AG04450 (cell line): ENCODE measurements around the gene MON1A. TPM values are rescaled to one million over a fixed set of nuclear protein-coding genes. Genes with fewer than 3 reads are reported as not detected.
A peak's percentile ranks its signal among the peaks of the same experiment; 100 is the strongest.
"Not testable (repeated sequence)": the region's sequence is repeated elsewhere in the genome, so short reads cannot be mapped to it uniquely, and the experiment has no call there.

ENCODE experiments used
- CTCF ChIA-PET: fragments of 300-600, 350-600 bp; formaldehyde crosslinking; extraction: SDS; loops from one replicate; lab custom pipeline; 2022; ENCODE audit warnings: antibody characterized with exemption, inconsistent platforms; lab: Charles Lee
- POLR2A ChIA-PET: fragments of 350-600 bp; formaldehyde crosslinking; extraction: SDS; loops from one replicate; lab custom pipeline; 2021; ENCODE audit warnings: antibody characterized with exemption, inconsistent platforms; lab: Yijun Ruan, JAX
- DNase-seq: peaks from one replicate; pipeline ENCODE4 v3.0.0-alpha.2; 2011; ENCODE audit warnings: low read depth, low spot score
- H3K27ac ChIP-seq: one replicate; pipeline ENCODE4 v1.5.1; 2012; ENCODE audit warnings: low read depth, low read length, control low read depth
- H3K27me3 ChIP-seq: one replicate; pipeline ENCODE4 v1.6.0; 2012; ENCODE audit warnings: low read length; ENCODE audit not compliant: control insufficient read depth, insufficient read depth
- H3K4me3 ChIP-seq: 2 replicates; pipeline ENCODE4 v1.5.1; 2011; ENCODE audit warnings: mild to moderate bottlenecking, low read depth, low read length, control low read depth
- H3K9me3 ChIP-seq: 2 replicates; pipeline ENCODE4 v1.5.1; 2012; ENCODE audit warnings: low read length; ENCODE audit not compliant: control insufficient read depth, insufficient read depth
- polyA plus RNA-seq: library from polyadenylated mRNA; depleted of rRNA; stranded (reverse); fragments of >200 nt; gene quantifications from 2 replicates; pipeline ENCODE4 v1.2.3, GENCODE V29; 2011
- TF ChIP-seq, protein P1 (sequence below): IDR thresholded peaks from 2 replicates; pipeline ENCODE4 v1.5.1; 2011; ENCODE audit warnings: low read depth, low read length, control low read depth, inconsistent platforms

Gene MON1A
- polyA plus RNA-seq, 1 experiment, result 7.1 TPM

DNA sequence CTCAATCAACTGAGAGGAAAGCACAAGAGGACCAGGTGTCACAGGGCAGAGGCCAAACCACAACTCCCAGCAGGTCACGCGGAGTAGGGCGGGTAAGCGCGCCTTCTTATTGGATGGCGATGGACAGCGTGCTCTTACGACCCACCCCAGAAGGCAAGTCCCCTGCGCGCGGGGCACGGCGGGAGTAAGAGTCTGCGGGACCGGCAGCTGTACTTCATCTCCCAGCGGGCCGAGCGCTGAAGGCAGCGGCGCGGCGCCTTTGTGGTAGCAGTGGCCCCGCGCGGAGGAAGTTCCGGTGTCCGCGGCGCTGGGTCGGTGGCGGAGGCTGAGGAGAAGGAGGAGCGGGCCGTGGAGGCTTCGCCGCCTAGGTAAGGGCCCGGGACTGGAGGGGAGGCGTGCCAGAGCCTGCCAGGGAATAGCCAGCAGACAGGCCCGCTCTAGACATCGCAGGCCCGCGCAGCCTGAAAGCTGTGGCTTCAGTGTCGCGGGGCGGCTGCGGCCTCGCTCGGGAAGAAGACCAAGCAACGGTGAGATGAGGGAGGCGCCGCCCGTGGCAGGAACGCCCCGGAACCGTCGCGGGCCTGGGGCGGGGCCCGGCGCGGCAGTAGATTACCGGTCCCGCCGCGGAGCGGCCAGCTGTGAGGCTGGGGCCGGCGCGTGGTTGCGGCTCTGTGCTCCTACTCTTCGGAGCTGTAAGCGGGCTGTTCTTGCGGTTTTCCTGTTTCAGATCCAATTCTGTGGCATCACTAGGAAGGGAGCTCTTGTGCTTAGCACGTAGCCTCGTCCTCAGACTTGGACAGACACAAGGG, 10.5 kb upstream of the MON1A start, which contains the start of gene RBM6:
Gene RBM6, plus strand, starts transcription at position 293 of the 809 bp plus-strand sequence. CDS start 22,492 bp downstream, outside the sequence.
- POLR2A ChIA-PET, result interaction anchor here (0.6 to 2.0 kb wide), 13 partner anchors 10 to 240 kb away, joined by 3 to 24 read pairs (median 5); partner anchors contain the start of genes MON1A and UBA7
- Histone ChIP-seq H3K27ac (peak within 1 kb of the TSS; percentile 98), H3K4me3 (peak within 1 kb of the TSS; percentile 91), H3K27me3 (no peaks in the 10 kb centered on the region), H3K9me3 (no peaks in the 10 kb centered on the region; the same call in 1 of the 2 replicates)
- DNase-seq, result peak; percentile 94
- TF ChIP-seq, protein P1, sequence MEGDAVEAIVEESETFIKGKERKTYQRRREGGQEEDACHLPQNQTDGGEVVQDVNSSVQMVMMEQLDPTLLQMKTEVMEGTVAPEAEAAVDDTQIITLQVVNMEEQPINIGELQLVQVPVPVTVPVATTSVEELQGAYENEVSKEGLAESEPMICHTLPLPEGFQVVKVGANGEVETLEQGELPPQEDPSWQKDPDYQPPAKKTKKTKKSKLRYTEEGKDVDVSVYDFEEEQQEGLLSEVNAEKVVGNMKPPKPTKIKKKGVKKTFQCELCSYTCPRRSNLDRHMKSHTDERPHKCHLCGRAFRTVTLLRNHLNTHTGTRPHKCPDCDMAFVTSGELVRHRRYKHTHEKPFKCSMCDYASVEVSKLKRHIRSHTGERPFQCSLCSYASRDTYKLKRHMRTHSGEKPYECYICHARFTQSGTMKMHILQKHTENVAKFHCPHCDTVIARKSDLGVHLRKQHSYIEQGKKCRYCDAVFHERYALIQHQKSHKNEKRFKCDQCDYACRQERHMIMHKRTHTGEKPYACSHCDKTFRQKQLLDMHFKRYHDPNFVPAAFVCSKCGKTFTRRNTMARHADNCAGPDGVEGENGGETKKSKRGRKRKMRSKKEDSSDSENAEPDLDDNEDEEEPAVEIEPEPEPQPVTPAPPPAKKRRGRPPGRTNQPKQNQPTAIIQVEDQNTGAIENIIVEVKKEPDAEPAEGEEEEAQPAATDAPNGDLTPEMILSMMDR, result no peak
- CTCF ChIA-PET, result interaction anchor here (0.5 to 0.7 kb wide), 2 partner anchors 13 to 184 kb away, joined by 3 to 8 read pairs; no protein-coding TSS in a partner anchor

DNA sequence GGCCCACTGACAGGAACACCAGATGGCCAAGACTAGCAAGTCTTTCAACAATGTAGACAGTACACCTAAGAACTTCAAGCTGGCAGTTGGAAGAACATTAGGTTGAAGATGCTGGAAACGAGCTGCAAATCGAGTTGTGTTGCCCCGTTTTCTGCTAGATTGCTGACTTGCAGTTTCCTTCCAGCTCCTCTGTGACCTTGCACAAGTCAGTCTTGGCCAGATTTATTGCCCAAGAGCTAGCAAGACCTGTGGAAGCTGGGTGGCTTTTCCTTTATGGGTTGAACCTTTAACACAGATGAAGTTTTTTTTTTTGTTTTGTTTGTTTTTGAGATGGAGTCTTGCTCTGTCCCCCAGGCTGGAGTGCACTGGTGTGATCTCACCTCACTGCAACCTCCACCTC, 7.5 kb upstream of the MON1A start:
- H3K27me3 ChIP-seq, result no peaks in the 10 kb centered on the region
- H3K27ac ChIP-seq, result no peak overlapping the region
- H3K9me3 ChIP-seq, result no peaks in the 10 kb centered on the region; the same call in 1 of the 2 replicates
- ChIA-PET CTCF (no interaction called here), POLR2A (no interaction called here)
- TF ChIP-seq, protein P1, result no peak
- DNase-seq, result no peak
- no peak overlapping the region for H3K4me3 ChIP-seq

DNA sequence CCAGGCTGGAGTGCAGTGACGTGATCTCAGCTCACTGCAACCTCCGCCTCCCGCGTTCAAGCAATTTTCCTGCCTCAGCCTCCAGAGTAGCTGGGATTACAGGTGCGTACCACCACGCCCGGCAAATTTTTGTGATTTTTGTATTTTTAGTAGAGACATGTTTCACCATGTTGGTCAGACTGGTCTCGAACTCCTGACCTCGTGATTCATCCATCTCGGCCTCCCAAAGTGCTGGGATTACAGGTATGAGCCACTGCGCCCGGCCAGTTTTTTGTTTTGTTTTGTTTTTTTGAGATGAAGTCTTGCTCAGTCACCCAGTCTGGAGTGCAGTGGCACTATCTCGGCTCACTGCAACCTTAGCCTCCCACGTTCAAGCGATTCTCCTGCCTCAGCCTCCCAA, 2.7 kb upstream of the MON1A start:
- DNase-seq, H3K27ac ChIP-seq, H3K9me3 ChIP-seq, H3K4me3 ChIP-seq, POLR2A ChIA-PET, H3K27me3 ChIP-seq: not testable (repeated sequence)
- CTCF ChIA-PET, result interaction anchor here (1.1 kb wide), 1 partner anchor 129 kb away, joined by 3 read pairs; the partner anchor contains the start of gene INKA1

DNA sequence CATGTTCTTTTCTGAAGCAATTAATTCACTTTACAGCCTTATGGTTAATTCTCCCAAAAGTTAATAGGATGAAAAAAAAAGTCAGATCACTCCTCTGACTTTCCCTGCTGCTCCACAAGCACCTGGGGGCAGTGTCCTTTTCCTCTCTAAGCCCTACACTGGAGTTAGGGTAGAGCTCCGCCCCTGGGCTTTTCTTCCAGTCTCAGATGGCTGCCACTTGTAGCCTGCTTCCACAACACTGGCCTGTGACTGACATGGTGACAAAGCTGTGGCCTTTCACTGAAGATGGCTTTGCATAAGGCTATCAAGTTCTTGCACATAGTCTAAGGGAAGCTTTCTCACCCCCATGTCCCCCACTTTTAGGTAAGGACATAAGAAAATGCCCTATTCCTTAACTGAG, 1.3 kb upstream of the MON1A start:
- DNase-seq, result no peak
- Histone ChIP-seq H3K4me3 (no peak overlapping the region), H3K27me3 (no peaks in the 10 kb centered on the region), H3K27ac (no peak overlapping the region), H3K9me3 (no peaks in the 10 kb centered on the region)
- POLR2A ChIA-PET, result interaction anchor here (2.1 kb wide), 1 partner anchor 9 kb away, joined by 24 read pairs; the partner anchor contains the start of gene RBM6
- CTCF ChIA-PET, result no interaction called here
- TF ChIP-seq, protein P1, result no peak

DNA sequence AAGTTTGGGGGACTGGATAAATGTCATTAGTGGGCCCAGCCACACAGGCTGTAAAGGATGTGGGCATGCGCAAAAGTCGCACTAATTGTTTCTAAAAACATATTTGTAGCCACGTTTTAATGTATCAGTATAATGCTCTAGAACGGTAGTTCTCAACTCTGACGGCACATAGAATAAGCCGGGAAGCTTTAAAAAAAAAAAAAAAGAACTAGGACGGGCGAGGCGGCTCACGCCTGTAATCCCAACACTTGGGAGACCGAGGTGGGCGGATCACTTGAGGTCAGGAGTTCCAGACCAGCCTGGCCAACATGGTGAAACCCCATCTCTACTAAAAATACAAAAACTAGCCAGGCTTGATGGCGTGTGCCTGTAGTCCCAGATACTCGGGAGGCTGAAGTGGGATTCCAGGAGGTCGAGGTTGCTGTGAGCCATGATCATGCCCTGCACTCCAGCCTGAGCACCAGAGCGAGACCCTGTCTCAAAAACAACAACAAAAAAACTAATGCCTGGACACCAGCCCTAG, 618 bp upstream of the MON1A start:
- POLR2A ChIA-PET, result interaction anchor here (1.0 to 2.1 kb wide), 3 partner anchors 10 to 45 kb away, joined by 3 to 24 read pairs (median 3); partner anchors contain the start of gene RBM6
- CTCF ChIA-PET, result interaction anchor here (0.6 to 1.3 kb wide), 4 partner anchors 14 to 77 kb away, joined by 3 to 8 read pairs (median 4); no protein-coding TSS in a partner anchor
- Histone ChIP-seq H3K9me3 (no peaks in the 10 kb centered on the region), H3K4me3 (peak overlapping the region; percentile 79), H3K27me3 (no peaks in the 10 kb centered on the region), H3K27ac (peak overlapping the region; percentile 33)
- no peak for DNase-seq
- TF ChIP-seq, protein P1, result no peak
